Breast epithelium (tissue), 3 donors: ENCODE measurements around the gene RAVER2.

Experiments
- CTCF ChIP-seq, 3 donors: fragments of 450-650 bp; IDR thresholded peaks; one replicate each; pipeline ENCODE4 v1.5.1; 2016 to 2017; ENCODE audit warnings: antibody characterized with exemption in 3 of 3, mild to moderate bottlenecking in 3 of 3, moderate library complexity in 3 of 3
- POLR2A ChIP-seq: fragments of 450-650 bp; IDR thresholded peaks from one replicate; pipeline ENCODE4 v1.6.1; 2016; ENCODE audit warnings: antibody characterized with exemption, mild to moderate bottlenecking, moderate library complexity

- TF ChIP-seq CTCF (IDR thresholded peaks at IDR 0.05) (no peak), POLR2A (no peak)
Measured at GRCh38 chr1:64857347-64857746, 112.5 kb downstream of the RAVER2 start.
